Loucy (cell line): ENCODE measurements around the gene DACT1.

ENCODE experiments used
- H2AFZ ChIP-seq: fragments of 200-600 bp; sonication (generic); 2 replicates; pipeline ENCODE4 v1.6.0; 2016; ENCODE audit warnings: antibody characterized with exemption, mild to moderate bottlenecking, low read length, moderate library complexity
- H3F3A ChIP-seq: fragments of 200-600 bp; 2 replicates; pipeline ENCODE4 v1.6.0; 2016; ENCODE audit warnings: antibody characterized with exemption, low read depth, mild to moderate bottlenecking
- H3K27me3 ChIP-seq: fragments of 200-600 bp; sonication (generic); 2 replicates; pipeline ENCODE4 v1.6.1; 2014; ENCODE audit warnings: low read length, mild to moderate bottlenecking; ENCODE audit not compliant: insufficient read depth, poor library complexity, severe bottlenecking
- H3K36me3 ChIP-seq: fragments of 200-600 bp; sonication (generic); 2 replicates; pipeline ENCODE4 v1.6.1; 2016; ENCODE audit warnings: low read length; ENCODE audit not compliant: insufficient read depth
- H3K4me1 ChIP-seq: fragments of 200-600 bp; sonication (generic); 2 replicates; pipeline ENCODE4 v1.5.1; 2014; ENCODE audit warnings: low read length, mild to moderate bottlenecking; ENCODE audit not compliant: insufficient read depth, poor library complexity, severe bottlenecking
- H3K4me2 ChIP-seq: fragments of 200-600 bp; sonication (generic); 2 replicates; pipeline ENCODE4 v1.6.0; 2014; ENCODE audit warnings: antibody characterized with exemption, low read length, low read depth, mild to moderate bottlenecking; ENCODE audit not compliant: poor library complexity, severe bottlenecking
- H3K4me3 ChIP-seq: fragments of 200-600 bp; sonication (generic); 2 replicates; pipeline ENCODE4 v1.5.1; 2014; ENCODE audit warnings: low read length, mild to moderate bottlenecking, mixed read lengths; ENCODE audit not compliant: poor library complexity, severe bottlenecking
- H3K79me2 ChIP-seq: fragments of 200-600 bp; sonication (generic); 2 replicates; pipeline ENCODE4 v1.6.1; 2014; ENCODE audit warnings: low read length; ENCODE audit not compliant: insufficient read depth
- H3K9ac ChIP-seq: fragments of 200-600 bp; sonication (generic); 2 replicates; pipeline ENCODE4 v1.6.0; 2014; ENCODE audit warnings: mild to moderate bottlenecking, low read depth, low read length, moderate library complexity; ENCODE audit not compliant: poor library complexity, severe bottlenecking
- H3K9me2 ChIP-seq: fragments of 200-600 bp; sonication (generic); replicated peaks from 2 replicates; pipeline ENCODE4 v1.6.1; 2016; ENCODE audit warnings: low read depth, low read length, mixed read lengths
- H3K9me3 ChIP-seq: fragments of 200-600 bp; sonication (generic); 2 replicates; pipeline ENCODE4 v1.6.1; 2014; ENCODE audit warnings: mild to moderate bottlenecking, antibody characterized with exemption, low read length, low read depth; ENCODE audit not compliant: insufficient read depth
- H4K20me1 ChIP-seq: fragments of 200-600 bp; sonication (generic); 2 replicates; pipeline ENCODE4 v1.6.0; 2014; ENCODE audit warnings: antibody characterized with exemption, low read length, mild to moderate bottlenecking; ENCODE audit not compliant: insufficient read depth, poor library complexity, severe bottlenecking
- CTCF ChIP-seq: fragments of 200-600 bp; sonication (generic); conservative IDR thresholded peaks from 2 replicates; pipeline ENCODE4 v1.5.1; 2014; ENCODE audit warnings: mild to moderate bottlenecking, antibody characterized with exemption, low read length
- EZH2phosphoT487 ChIP-seq: fragments of 200-600 bp; IDR thresholded peaks from 2 replicates; pipeline ENCODE4 v1.6.1; 2018; ENCODE audit warnings: antibody characterized with exemption, mild to moderate bottlenecking, moderate library complexity, borderline replicate concordance

Gene DACT1

GRCh38 chr14:58599707-58600106, 38.1 kb upstream of the DACT1 start:
- H3K4me2 ChIP-seq = no peak overlapping the region
- no peak overlapping the region for H3K4me3 ChIP-seq
- no peak overlapping the region for H3K9ac ChIP-seq
- H3K9me3 ChIP-seq = no peaks in the 10 kb centered on the region
- no peaks in the 10 kb centered on the region for H4K20me1 ChIP-seq
- no peaks in the 10 kb centered on the region for H3K27me3 ChIP-seq
- no peaks in the 10 kb centered on the region for H3K9me2 ChIP-seq
- no peaks in the 10 kb centered on the region for H3K36me3 ChIP-seq
- no peak overlapping the region for H2AFZ ChIP-seq
- no peak for TF ChIP-seq EZH2phosphoT487
- TF ChIP-seq CTCF = no peak
- no peaks in the 10 kb centered on the region for H3F3A ChIP-seq
- no peaks in the 10 kb centered on the region for H3K79me2 ChIP-seq
- H3K4me1 ChIP-seq = peaks cover 15% of the 10 kb centered on the region

- Histone ChIP-seq H2AFZ (no peak overlapping the region), H3K4me3 (no peak overlapping the region), H3K9me3 (no peaks in the 10 kb centered on the region), H3K79me2 (no peaks in the 10 kb centered on the region), H3K36me3 (no peaks in the 10 kb centered on the region), H3K9me2 (no peaks in the 10 kb centered on the region), H3K4me1 (no peaks in the 10 kb centered on the region), H3K27me3 (no peaks in the 10 kb centered on the region), H3F3A (no peaks in the 10 kb centered on the region), H4K20me1 (no peaks in the 10 kb centered on the region), H3K9ac (no peak overlapping the region), H3K4me2 (no peak overlapping the region)
- TF ChIP-seq CTCF = no peak
- TF ChIP-seq EZH2phosphoT487 = no peak
Measured at GRCh38 chr14:58605465-58605864, 32.3 kb upstream of the DACT1 start.

GRCh38 chr14:58607131-58607951, 30.4 kb upstream of the DACT1 start:
- Histone ChIP-seq H3K79me2 (no peaks in the 10 kb centered on the region), H3K36me3 (no peaks in the 10 kb centered on the region), H3K4me1 (no peaks in the 10 kb centered on the region), H3K9me3 (no peaks in the 10 kb centered on the region), H4K20me1 (no peaks in the 10 kb centered on the region), H3K9me2 (no peaks in the 10 kb centered on the region), H2AFZ (no peak overlapping the region), H3F3A (no peaks in the 10 kb centered on the region), H3K4me3 (no peak overlapping the region), H3K27me3 (no peaks in the 10 kb centered on the region), H3K4me2 (no peak overlapping the region), H3K9ac (no peak overlapping the region)
- no peak for TF ChIP-seq EZH2phosphoT487
- TF ChIP-seq CTCF = no peak
